Activated naive CD4-positive, alpha-beta T cell treated with anti-CD3 and anti-CD28 coated beads, Interleukin-2, amount 10 ng/mL, durations not matched to agents 7 days and 5 days (primary cell): Measurements from ENCODE around the gene PIBF1.

Source experiments
- CTCF ChIA-PET: fragments of 350-600 bp; sonication (Branson Sonifier 250); formaldehyde crosslinking; loops from one replicate; lab custom pipeline; 2021; ENCODE audit warnings: antibody characterized with exemption; lab: Charles Lee
- DNase-seq: peaks from one replicate; pipeline ENCODE4 v3.0.0-alpha.2; 2020
- H3K27ac Mint-ChIP-seq: one replicate; pipeline ENCODE4 v1.8.0; 2021; ENCODE audit warnings: mild to moderate bottlenecking, moderate library complexity, mixed read lengths
- H3K27me3 Mint-ChIP-seq: one replicate; pipeline ENCODE4 v1.8.0; 2021; ENCODE audit warnings: mild to moderate bottlenecking, mixed read lengths
- H3K36me3 Mint-ChIP-seq: one replicate; pipeline ENCODE4 v1.8.0; 2021; ENCODE audit warnings: mixed read lengths
- H3K4me1 Mint-ChIP-seq: one replicate; pipeline ENCODE4 v1.8.0; 2021; ENCODE audit warnings: mixed read lengths
- H3K4me3 Mint-ChIP-seq: one replicate; pipeline ENCODE4 v1.8.0; 2021; ENCODE audit warnings: mild to moderate bottlenecking, moderate library complexity, mixed read lengths
- H3K9me3 Mint-ChIP-seq: one replicate; pipeline ENCODE4 v1.8.0; 2021; ENCODE audit warnings: mixed read lengths

The PIBF1 gene

GRCh38 chr13:73059460-73060250, 277.7 kb downstream of the PIBF1 start:
- Mint-ChIP-seq H3K36me3 (peaks cover 17% of the 10 kb centered on the region), H3K4me1 (peaks cover 23% of the 10 kb centered on the region), H3K4me3 (peak overlapping the region; percentile 81), H3K27ac (peak overlapping the region; percentile 81), H3K9me3 (no peaks in the 10 kb centered on the region), H3K27me3 (peaks cover 33% of the 10 kb centered on the region)
- CTCF ChIA-PET, result interaction anchor here (1.2 to 1.5 kb wide), 3 partner anchors 9 to 648 kb away, joined by 3 to 4 read pairs (median 4); no protein-coding TSS in a partner anchor
- peak; percentile 74 for DNase-seq

GRCh38 chr13:73060251-73061160, 278.6 kb downstream of the PIBF1 start:
- Mint-ChIP-seq H3K4me1 (peaks cover 23% of the 10 kb centered on the region), H3K9me3 (no peaks in the 10 kb centered on the region), H3K4me3 (peak overlapping the region; percentile 81), H3K36me3 (peaks cover 20% of the 10 kb centered on the region), H3K27me3 (peaks cover 33% of the 10 kb centered on the region), H3K27ac (peak overlapping the region; percentile 81)
- CTCF ChIA-PET, result interaction anchor here (0.7 to 1.2 kb wide), 2 partner anchors 20 to 357 kb away, joined by 3 to 4 read pairs; no protein-coding TSS in a partner anchor
- DNase-seq, result peak; percentile 31

DNA sequence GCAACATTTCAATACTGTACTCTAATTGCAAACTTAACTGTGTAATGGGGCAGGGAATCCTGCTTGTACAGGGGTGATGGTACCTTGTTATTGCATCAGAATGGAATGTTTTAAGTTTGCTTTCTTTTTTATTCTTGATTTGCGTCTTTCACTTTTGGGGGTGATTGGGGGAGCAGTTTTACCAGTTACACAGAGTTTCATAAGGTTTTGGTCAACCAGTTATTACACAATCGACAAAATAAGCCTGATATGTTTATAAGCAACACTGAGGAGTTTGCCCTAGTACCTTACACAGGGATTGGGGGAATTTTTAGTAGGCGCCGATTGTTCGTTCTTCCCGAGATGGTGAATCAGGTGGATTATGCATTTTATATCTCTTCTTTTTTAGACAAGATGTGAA, 279.5 kb downstream of the PIBF1 start:
- DNase-seq, result no peak
- Mint-ChIP-seq H3K36me3 (peaks cover 20% of the 10 kb centered on the region), H3K27ac (no peak overlapping the region), H3K9me3 (no peaks in the 10 kb centered on the region), H3K27me3 (peaks cover 25% of the 10 kb centered on the region), H3K4me3 (no peak overlapping the region), H3K4me1 (peaks cover 23% of the 10 kb centered on the region)
- CTCF ChIA-PET, result no interaction called here

DNA sequence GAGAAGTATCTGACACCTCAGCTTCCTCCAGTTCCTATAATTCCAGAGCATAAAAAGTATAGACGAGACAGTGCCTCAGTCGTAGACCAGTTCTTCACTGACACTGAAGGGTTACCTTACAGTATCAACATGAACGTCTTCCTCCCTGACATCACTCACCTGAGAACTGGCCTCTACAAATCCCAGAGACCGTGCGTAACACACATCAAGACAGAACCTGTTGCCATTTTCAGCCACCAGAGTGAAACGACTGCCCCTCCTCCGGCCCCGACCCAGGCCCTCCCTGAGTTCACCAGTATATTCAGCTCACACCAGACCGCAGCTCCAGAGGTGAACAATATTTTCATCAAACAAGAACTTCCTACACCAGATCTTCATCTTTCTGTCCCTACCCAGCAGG, 279.9 kb downstream of the PIBF1 start:
- peaks cover 20% of the 10 kb centered on the region for H3K36me3 Mint-ChIP-seq
- peaks cover 23% of the 10 kb centered on the region for H3K4me1 Mint-ChIP-seq
- CTCF ChIA-PET, result no interaction called here
- peaks cover 25% of the 10 kb centered on the region for H3K27me3 Mint-ChIP-seq
- no peak overlapping the region for H3K27ac Mint-ChIP-seq
- no peak for DNase-seq
- no peaks in the 10 kb centered on the region for H3K9me3 Mint-ChIP-seq
- H3K4me3 Mint-ChIP-seq, result no peak overlapping the region

GRCh38 chr13:73062468-73062867, 280.5 kb downstream of the PIBF1 start:
- Mint-ChIP-seq H3K4me3 (no peak overlapping the region), H3K4me1 (peaks cover 23% of the 10 kb centered on the region), H3K36me3 (peaks cover 21% of the 10 kb centered on the region), H3K27ac (no peak overlapping the region), H3K9me3 (no peaks in the 10 kb centered on the region), H3K27me3 (peaks cover 25% of the 10 kb centered on the region)
- DNase-seq, result no peak
- CTCF ChIA-PET, result no interaction called here

DNA sequence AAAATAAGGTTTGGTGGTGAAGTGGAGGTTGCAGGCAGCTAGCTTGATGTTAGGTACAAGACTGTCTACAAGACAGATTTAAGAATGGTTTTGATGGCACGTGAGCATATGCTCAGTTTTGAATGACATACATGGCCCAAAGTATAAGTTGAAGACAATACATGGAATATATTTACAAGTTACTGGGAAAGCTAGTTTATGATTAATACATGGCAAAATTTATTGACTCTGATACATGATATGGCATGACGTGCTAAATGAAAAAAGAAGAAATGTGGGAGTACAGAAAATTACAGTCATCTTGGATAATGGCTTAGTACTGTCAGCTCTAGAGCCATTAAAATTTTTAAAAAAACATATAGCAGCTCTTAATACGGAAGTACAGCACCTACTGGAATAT, 281.2 kb downstream of the PIBF1 start:
- Mint-ChIP-seq H3K36me3 (peaks cover 22% of the 10 kb centered on the region), H3K9me3 (no peaks in the 10 kb centered on the region), H3K4me3 (no peak overlapping the region), H3K4me1 (peaks cover 21% of the 10 kb centered on the region), H3K27me3 (peaks cover 24% of the 10 kb centered on the region), H3K27ac (no peak overlapping the region)
- DNase-seq, result no peak
- CTCF ChIA-PET, result no interaction called here

GRCh38 chr13:73065036-73065435, 283.1 kb downstream of the PIBF1 start:
- Mint-ChIP-seq H3K27ac (no peak overlapping the region), H3K9me3 (no peaks in the 10 kb centered on the region), H3K4me3 (no peak overlapping the region), H3K36me3 (peaks cover 22% of the 10 kb centered on the region), H3K27me3 (peaks cover 12% of the 10 kb centered on the region), H3K4me1 (peaks cover 11% of the 10 kb centered on the region)
- no peak for DNase-seq
- CTCF ChIA-PET, result no interaction called here

DNA sequence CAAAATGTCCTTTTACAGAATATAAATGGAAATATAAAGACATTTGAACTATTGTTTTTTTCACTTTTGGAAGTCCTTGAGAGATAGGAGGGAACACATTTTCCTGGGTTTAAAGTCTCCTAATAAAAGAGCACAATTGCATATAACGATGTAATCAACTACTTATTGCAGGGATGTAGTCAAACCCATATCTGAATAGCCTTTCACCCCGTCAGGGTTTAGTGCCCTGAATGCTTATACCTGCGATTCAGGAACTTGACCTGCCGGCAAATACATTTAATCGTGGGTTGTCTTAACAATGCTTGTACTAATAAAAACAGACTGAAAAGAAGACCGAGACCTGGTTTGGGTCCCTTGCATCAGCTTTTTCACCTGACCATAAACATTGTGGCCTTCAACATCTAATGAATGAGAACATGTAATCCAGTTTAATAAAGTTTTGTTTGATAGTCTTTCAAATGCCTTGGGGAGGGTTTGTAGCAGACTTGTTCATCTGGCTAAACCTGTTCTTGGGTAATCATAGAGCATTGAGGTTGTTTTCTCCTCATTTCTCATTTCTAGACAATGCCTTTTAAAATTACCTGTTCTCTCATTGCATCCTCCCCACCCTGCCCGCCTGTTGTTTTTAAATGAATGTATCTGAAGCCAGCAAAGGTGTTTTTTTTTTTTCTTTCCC, 283.9 kb downstream of the PIBF1 start:
- H3K4me1 Mint-ChIP-seq, result peaks cover 3% of the 10 kb centered on the region
- H3K36me3 Mint-ChIP-seq, result peaks cover 22% of the 10 kb centered on the region
- H3K27ac Mint-ChIP-seq, result no peak overlapping the region
- CTCF ChIA-PET, result no interaction called here
- DNase-seq, result no peak
- H3K4me3 Mint-ChIP-seq, result no peak overlapping the region
- H3K9me3 Mint-ChIP-seq, result no peaks in the 10 kb centered on the region
- peaks cover 4% of the 10 kb centered on the region for H3K27me3 Mint-ChIP-seq
